Naive thymus-derived CD4-positive, alpha-beta T cell (primary cell): ENCODE results near the gene MRPS12. TPM values are rescaled to one million over a fixed set of nuclear protein-coding genes. Genes with fewer than 3 reads are reported as not detected.

Experiments
- ATAC-seq: fragments of 150-1000 bp; cut with Tn5 transposase; 2 replicates; pipeline ENCODE4 v1.10.0; 2021; ENCODE audit warnings: mild to moderate bottlenecking, moderate library complexity
- CTCF ChIA-PET: fragments of 350-600 bp; sonication (Branson Sonifier 250); formaldehyde crosslinking; loops from one replicate; lab custom pipeline; 2021; ENCODE audit warnings: antibody characterized with exemption; lab: Charles Lee
- POLR2A ChIA-PET: fragments of 350-600 bp; sonication (Branson Sonifier 250); formaldehyde crosslinking; loops from one replicate; lab custom pipeline; 2021; ENCODE audit warnings: antibody characterized with exemption, inconsistent platforms; lab: Charles Lee
- DNase-seq, 9 donors: peaks; one replicate each; pipeline versions ENCODE4 v3.0.0 to v3.0.0-alpha.2; 2020 to 2022; ENCODE audit warnings: mixed read lengths in 1 of 9
- H3K27ac ChIP-seq: one replicate; pipeline ENCODE4 v1.7.0; 2013; ENCODE audit warnings: mild to moderate bottlenecking, low read depth, low read length, moderate library complexity
- H3K27me3 ChIP-seq, 2 donors: one replicate each; pipeline ENCODE4 v1.7.0; 2013; ENCODE audit warnings: low read length in 2 of 2, mild to moderate bottlenecking in 2 of 2, moderate library complexity in 2 of 2; ENCODE audit not compliant: control insufficient read depth in 2 of 2, insufficient read depth in 2 of 2
- H3K36me3 ChIP-seq, 3 experiments: 1 replicate in 2 of 3; 2 replicates in 1 of 3; pipeline ENCODE4 v1.7.0; 2013; ENCODE audit warnings: low read length in 3 of 3, mild to moderate bottlenecking in 3 of 3, moderate library complexity in 1 of 3; ENCODE audit not compliant: insufficient read depth in 3 of 3, control insufficient read depth in 2 of 3
- H3K4me1 ChIP-seq, 2 donors: one replicate each; pipeline ENCODE4 v1.7.0; 2013; ENCODE audit warnings: low read length in 2 of 2, mild to moderate bottlenecking in 2 of 2, moderate library complexity in 1 of 2; ENCODE audit not compliant: control insufficient read depth in 2 of 2, insufficient read depth in 2 of 2
- H3K4me3 ChIP-seq: 2 replicates; pipeline ENCODE4 v1.7.0; 2013; ENCODE audit warnings: mild to moderate bottlenecking, low read length
- H3K9me3 ChIP-seq, 3 experiments: 1 replicate in 2 of 3; 2 replicates in 1 of 3; pipeline ENCODE4 v1.7.0; 2013; ENCODE audit warnings: low read length in 3 of 3; ENCODE audit not compliant: control insufficient read depth in 2 of 3
- H3K27ac Mint-ChIP-seq, 9 donors: one replicate each; pipeline ENCODE4 v1.8.0; 2020 to 2022; ENCODE audit warnings: mixed read lengths in 9 of 9, mild to moderate bottlenecking in 8 of 9, moderate library complexity in 5 of 9, inconsistent platforms in 2 of 9
- H3K27me3 Mint-ChIP-seq, 5 donors: one replicate each; pipeline ENCODE4 v1.8.0; 2021 to 2022; ENCODE audit warnings: mixed read lengths in 5 of 5, mild to moderate bottlenecking in 1 of 5
- H3K36me3 Mint-ChIP-seq, 5 donors: one replicate each; pipeline ENCODE4 v1.8.0; 2020 to 2022; ENCODE audit warnings: mixed read lengths in 5 of 5, mild to moderate bottlenecking in 3 of 5, inconsistent platforms in 1 of 5
- H3K4me1 Mint-ChIP-seq, 7 donors: one replicate each; pipeline ENCODE4 v1.8.0; 2020 to 2022; ENCODE audit warnings: mixed read lengths in 7 of 7, mild to moderate bottlenecking in 3 of 7, inconsistent platforms in 1 of 7
- H3K4me3 Mint-ChIP-seq, 10 donors: one replicate each; pipeline ENCODE4 v1.8.0; 2020 to 2022; ENCODE audit warnings: mild to moderate bottlenecking in 10 of 10, mixed read lengths in 10 of 10, moderate library complexity in 6 of 10, inconsistent platforms in 2 of 10
- H3K9me3 Mint-ChIP-seq, 11 donors: one replicate each; pipeline ENCODE4 v1.8.0; 2020 to 2022; ENCODE audit warnings: mixed read lengths in 11 of 11, mild to moderate bottlenecking in 4 of 11, inconsistent platforms in 1 of 11, moderate library complexity in 1 of 11
- intact Hi-C, 2 donors: fragments of 100-400 bp; cut with micrococcal nuclease; formaldehyde crosslinking; loops; one replicate each; pipeline ENCODE4 v1.15.1; 2023
- polyA plus RNA-seq, 2 donors: library from polyadenylated mRNA; unstranded; fragments of 300-500 nt; fragmentation: Illumina TruSeq; gene quantifications; one replicate each; pipeline ENCODE4 v1.2.3, GENCODE V29; 2021
- total RNA-seq, 6 experiments: library from RNA in 5 of 6; stranded (reverse) in 5 of 6; gene quantifications; 1 replicate in 5 of 6; 2 replicates in 1 of 6; pipeline ENCODE4 v1.2.3 and lab custom pipeline; 2021 to 2026

Gene MRPS12
- total and polyA plus RNA-seq, 7 experiments from 2014 or later, result 14.0 to 93.4 (median 23.3) TPM

- DNase-seq (peak; percentile 92 to 98 (median 96)), ATAC-seq (peak; percentile 85)
- no peaks in the 10 kb centered on the region for H3K9me3 ChIP-seq
- H3K27ac Mint-ChIP-seq, result peak within 1 kb of the TSS; percentile 94 to 100 (median 99)
- ChIA-PET CTCF (interaction anchor here (0.6 to 2.9 kb wide), 21 partner anchors 14 to 527 kb away, joined by 3 to 21 read pairs (median 4); partner anchors contain the start of genes EIF3K, FAM98C, NFKBIB and SIRT2), POLR2A (interaction anchor here (0.6 to 4.3 kb wide), 19 partner anchors 12 to 1023 kb away, joined by 3 to 21 read pairs (median 4); partner anchors contain the start of genes ECH1, EIF3K, FAM98C and MAP4K1)
- H3K27ac ChIP-seq, result peak within 1 kb of the TSS; percentile 91
- peaks cover 22 to 47% (median 39%) of the 10 kb centered on the region in 7 donors for H3K4me1 Mint-ChIP-seq
- peak within 1 kb of the TSS; percentile 94 for H3K4me3 ChIP-seq
- H3K36me3 ChIP-seq, result peaks cover 0 to 30% (median 0%) of the 10 kb centered on the region in 3 experiments
- intact Hi-C loops, result loop anchor here (1.0 to 10.0 kb wide), 21 partner anchors 22 to 1023 kb away; partner anchors contain the start of genes ACTN4 (in 2 of the 2), ECH1 (in 2 of the 2), EIF3K (in 2 of the 2) and FAM98C (in 2 of the 2)
- H3K4me1 ChIP-seq, result peaks cover 21 to 55% of the 10 kb centered on the region in 2 donors
- H3K9me3 Mint-ChIP-seq, result peaks cover 0 to 7% (median 2%) of the 10 kb centered on the region in 11 donors
- H3K27me3 ChIP-seq, result no peaks in the 10 kb centered on the region
- peaks cover 0 to 2% (median 0%) of the 10 kb centered on the region in 5 donors for H3K27me3 Mint-ChIP-seq
- H3K4me3 Mint-ChIP-seq, result peak within 1 kb of the TSS; percentile 94 to 100 (median 98)
- H3K36me3 Mint-ChIP-seq, result peaks cover 0 to 27% (median 12%) of the 10 kb centered on the region in 5 donors
Observed at GRCh38 chr19:38929929-38930775, 592 bp upstream of the MRPS12 start, which contains the start of gene SARS2. TSS of gene SARS2 (minus strand) at chr19:38930763. CDS start at chr19:38930736, 27 bp downstream.

- Mint-ChIP-seq H3K9me3 (peaks cover 0 to 16% (median 4%) of the 10 kb centered on the region in 11 donors), H3K27ac (peak overlapping the region; percentile 60 to 100 (median 98)), H3K36me3 (peaks cover 0 to 33% (median 19%) of the 10 kb centered on the region in 5 donors), H3K4me1 (peaks cover 22 to 47% (median 39%) of the 10 kb centered on the region in 7 donors), H3K4me3 (peak overlapping the region; percentile 94 to 100 (median 98)), H3K27me3 (peaks cover 0 to 2% (median 0%) of the 10 kb centered on the region in 5 donors)
- Histone ChIP-seq H3K4me1 (peaks cover 21 to 43% of the 10 kb centered on the region in 2 donors), H3K4me3 (peak overlapping the region; percentile 94), H3K9me3 (no peaks in the 10 kb centered on the region), H3K27ac (peak overlapping the region; percentile 91), H3K27me3 (no peaks in the 10 kb centered on the region), H3K36me3 (peaks cover 0 to 23% (median 0%) of the 10 kb centered on the region in 3 experiments)
- ChIA-PET POLR2A (interaction anchor here (0.6 to 4.3 kb wide), 8 partner anchors 53 to 688 kb away, joined by 3 to 21 read pairs (median 4); partner anchors contain the start of genes ACTN4, FAM98C, PSMD8 and RINL), CTCF (interaction anchor here (0.6 to 2.9 kb wide), 6 partner anchors 9 to 614 kb away, joined by 3 to 21 read pairs (median 6); partner anchors contain the start of genes FAM98C, NFKBIB, RINL and SIRT2)
- ATAC-seq, result no peak
- DNase-seq, result no peak
- intact Hi-C loops, result loop anchor here (2.0 to 10.0 kb wide), 6 partner anchors 53 to 1011 kb away; partner anchors contain the start of genes DYRK1B (in 1 of the 2) and RINL (in 1 of the 2)
Observed at GRCh38 chr19:38931521-38931793, 713 bp downstream of the MRPS12 start.

DNA sequence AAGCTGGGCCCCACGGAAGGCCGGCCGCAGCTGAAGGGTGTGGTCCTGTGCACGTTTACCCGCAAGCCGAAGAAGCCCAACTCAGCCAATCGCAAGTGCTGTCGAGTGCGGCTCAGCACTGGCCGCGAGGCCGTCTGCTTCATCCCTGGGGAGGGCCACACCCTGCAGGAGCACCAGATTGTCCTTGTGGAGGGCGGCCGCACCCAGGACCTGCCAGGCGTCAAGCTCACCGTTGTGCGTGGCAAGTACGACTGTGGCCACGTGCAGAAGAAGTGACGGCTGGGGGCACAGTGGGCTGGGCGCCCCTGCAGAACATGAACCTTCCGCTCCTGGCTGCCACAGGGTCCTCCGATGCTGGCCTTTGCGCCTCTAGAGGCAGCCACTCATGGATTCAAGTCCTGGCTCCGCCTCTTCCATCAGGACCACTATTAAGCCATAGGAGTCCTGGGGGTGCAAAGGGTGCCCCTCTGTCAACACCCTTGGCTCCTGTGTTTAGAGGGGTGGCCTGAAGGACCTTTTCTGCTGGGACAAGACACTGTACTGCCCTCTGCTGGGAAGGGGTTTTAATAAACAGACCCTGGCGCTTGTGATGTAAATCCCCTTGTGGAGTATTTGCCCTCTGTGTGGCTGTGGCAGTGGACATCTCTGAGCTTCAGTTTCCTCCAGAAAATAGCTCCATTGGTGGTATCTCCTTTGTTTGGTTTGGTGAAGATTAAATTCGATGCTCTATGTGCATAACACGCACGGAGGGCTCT is 1.9 kb downstream of the MRPS12 start:
- POLR2A ChIA-PET, result interaction anchor here (0.6 to 4.3 kb wide), 3 partner anchors 24 to 1349 kb away, joined by 3 to 17 read pairs (median 4); no protein-coding TSS in a partner anchor
- peak in 6 of 9 donors; percentile 18 to 43 (median 28) for DNase-seq
- Mint-ChIP-seq H3K4me3 (peak overlapping the region; percentile 23 to 100 (median 64)), H3K9me3 (peaks cover 0 to 16% (median 4%) of the 10 kb centered on the region in 11 donors), H3K4me1 (peaks cover 22 to 47% (median 38%) of the 10 kb centered on the region in 7 donors), H3K27ac (peak overlapping the region in 3 of 9 donors; percentile 48 to 100 (median 61)), H3K27me3 (peaks cover 0 to 2% (median 0%) of the 10 kb centered on the region in 5 donors), H3K36me3 (peaks cover 0 to 33% (median 19%) of the 10 kb centered on the region in 5 donors)
- Histone ChIP-seq H3K36me3 (peaks cover 0 to 23% (median 0%) of the 10 kb centered on the region in 3 experiments), H3K27ac (no peak overlapping the region), H3K27me3 (no peaks in the 10 kb centered on the region), H3K9me3 (no peaks in the 10 kb centered on the region), H3K4me3 (no peak overlapping the region), H3K4me1 (peaks cover 21 to 34% of the 10 kb centered on the region in 2 donors)
- no peak for ATAC-seq
- intact Hi-C loops, result loop anchor here (5.0 to 10.0 kb wide), 3 partner anchors 418 to 1010 kb away; partner anchors contain the start of gene DYRK1B (in 1 of the 2)
- CTCF ChIA-PET, result interaction anchor here (0.6 to 2.5 kb wide), 5 partner anchors 8 to 530 kb away, joined by 3 to 15 read pairs (median 4); partner anchors contain the start of genes FAM98C and RINL

DNA sequence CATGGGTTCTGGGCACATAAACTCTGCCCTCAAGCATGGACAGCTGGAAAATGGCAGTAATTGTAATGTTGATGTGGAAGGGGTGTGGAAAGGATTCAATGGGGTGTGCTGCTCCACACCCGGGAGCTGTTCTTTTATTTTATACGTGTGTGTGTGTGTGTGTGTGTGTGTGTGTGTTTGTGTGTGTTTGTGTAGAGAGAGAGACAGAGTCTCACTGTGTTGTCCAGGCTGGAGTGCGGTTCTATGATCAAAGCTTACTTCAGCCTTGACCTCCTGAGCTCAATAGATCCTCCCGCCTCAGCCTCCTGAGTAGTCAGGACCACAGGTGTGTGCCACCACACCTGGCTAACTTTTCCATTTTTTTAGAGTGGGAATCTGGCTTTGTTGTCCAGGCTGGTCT is 2.8 kb downstream of the MRPS12 start:
- peak overlapping the region in 4 of 10 donors; percentile 17 to 64 (median 48) for H3K4me3 Mint-ChIP-seq
- H3K9me3 Mint-ChIP-seq, result peaks cover 0 to 16% (median 4%) of the 10 kb centered on the region in 11 donors
- H3K27ac Mint-ChIP-seq, result no peak overlapping the region
- ChIA-PET CTCF (interaction anchor here (1.1 kb wide), 1 partner anchor 531 kb away, joined by 4 read pairs; the partner anchor contains the start of gene FAM98C), POLR2A (interaction anchor here (0.6 to 4.3 kb wide), 3 partner anchors 199 to 1348 kb away, joined by 3 to 17 read pairs (median 4); partner anchors contain the start of gene FAM98C)
- Histone ChIP-seq H3K36me3 (peaks cover 0 to 23% (median 0%) of the 10 kb centered on the region in 3 experiments), H3K4me1 (peaks cover 21 to 27% of the 10 kb centered on the region in 2 donors), H3K4me3 (no peak overlapping the region), H3K9me3 (no peaks in the 10 kb centered on the region), H3K27me3 (no peaks in the 10 kb centered on the region), H3K27ac (no peak overlapping the region)
- H3K27me3 Mint-ChIP-seq, result peaks cover 0 to 5% (median 0%) of the 10 kb centered on the region in 5 donors
- intact Hi-C loops, result loop anchor here (5.0 to 10.0 kb wide), 3 partner anchors 419 to 1009 kb away; partner anchors contain the start of gene DYRK1B (in 1 of the 2)
- no peak for ATAC-seq
- H3K4me1 Mint-ChIP-seq, result peaks cover 22 to 39% (median 33%) of the 10 kb centered on the region in 7 donors
- DNase-seq, result no peak
- H3K36me3 Mint-ChIP-seq, result peaks cover 0 to 32% (median 17%) of the 10 kb centered on the region in 5 donors

GRCh38 chr19:38939957-38940356 is 9.2 kb downstream of the MRPS12 start:
- Histone ChIP-seq H3K4me1 (no peaks in the 10 kb centered on the region), H3K4me3 (no peak overlapping the region), H3K36me3 (peaks cover 0 to under 1% (median 0%) of the 10 kb centered on the region in 3 experiments), H3K27ac (no peak overlapping the region), H3K9me3 (no peaks in the 10 kb centered on the region), H3K27me3 (no peaks in the 10 kb centered on the region)
- H3K4me3 Mint-ChIP-seq, result no peak overlapping the region
- peaks cover 4 to 25% (median 5%) of the 10 kb centered on the region in 5 donors for H3K27me3 Mint-ChIP-seq
- no peak for DNase-seq
- H3K36me3 Mint-ChIP-seq, result peaks cover 0 to 12% (median 9%) of the 10 kb centered on the region in 5 donors
- H3K9me3 Mint-ChIP-seq, result peaks cover 0 to 11% (median 3%) of the 10 kb centered on the region in 11 donors
- H3K27ac Mint-ChIP-seq, result peak overlapping the region in 1 of 9 donors; percentile 16
- ChIA-PET CTCF (interaction anchor here (1.7 kb wide), 1 partner anchor 8 kb away, joined by 4 read pairs; no protein-coding TSS in a partner anchor), POLR2A (no interaction called here)
- intact Hi-C loops, result loop anchor here in 1 of 2 donors (10.0 kb wide), 2 partner anchors 425 to 895 kb away; partner anchors contain the start of gene DYRK1B
- ATAC-seq, result no peak
- peaks cover 0 to 21% (median 6%) of the 10 kb centered on the region in 7 donors for H3K4me1 Mint-ChIP-seq
